SKM-1 (cell line): Measurements from ENCODE around the gene ALG8.
A peak's percentile ranks its signal among the peaks of the same experiment; 100 is the strongest.
"Not testable (repeated sequence)": the region's sequence is repeated elsewhere in the genome, so short reads cannot be mapped to it uniquely, and the experiment has no call there.

Source experiments
- DNase-seq: peaks from one replicate; lab custom pipeline; 2025; ENCODE audit not compliant: unreplicated experiment; lab: John Stamatoyannopoulos, UW

Gene ALG8

GRCh38 chr11:78100676-78101472, 38.6 kb downstream of the ALG8 start:
- DNase-seq: no peak

GRCh38 chr11:78100261-78100660, 39.2 kb downstream of the ALG8 start:
- DNase-seq: no peak

- no peak for DNase-seq
Measured at GRCh38 chr11:78099666-78100065, 39.8 kb downstream of the ALG8 start.

- DNase-seq: no peak
Measured at GRCh38 chr11:78097666-78098385, 41.6 kb downstream of the ALG8 start.

GRCh38 chr11:78094250-78094649, 45.2 kb downstream of the ALG8 start:
- no peak for DNase-seq

- DNase-seq: not testable (repeated sequence)
Measured at GRCh38 chr11:78086521-78087074, 52.8 kb downstream of the ALG8 start.

- no peak for DNase-seq
Measured at GRCh38 chr11:78085972-78086371, 53.5 kb downstream of the ALG8 start.

- DNase-seq: not testable (repeated sequence)
Measured at GRCh38 chr11:78084506-78084905, 54.9 kb downstream of the ALG8 start.

GRCh38 chr11:78083021-78083420, 56.4 kb downstream of the ALG8 start:
- no peak for DNase-seq

GRCh38 chr11:78082146-78082545, 57.3 kb downstream of the ALG8 start:
- DNase-seq: no peak

- no peak for DNase-seq
Measured at GRCh38 chr11:78081583-78081982, 57.8 kb downstream of the ALG8 start.

GRCh38 chr11:78080818-78081495, 58.5 kb downstream of the ALG8 start:
- no peak for DNase-seq

- DNase-seq: no peak
Measured at GRCh38 chr11:78080084-78080817, 59.2 kb downstream of the ALG8 start.

- DNase-seq: peak; percentile 64
Measured at GRCh38 chr11:78079232-78080083, 60.0 kb downstream of the ALG8 start, which contains the start of gene NDUFC2. NDUFC2 (minus strand) TSS chr11:78079862; CDS start chr11:78079744, 118 bp downstream.

GRCh38 chr11:78078218-78079167, 60.9 kb downstream of the ALG8 start:
- no peak for DNase-seq

GRCh38 chr11:78077592-78077991, 61.8 kb downstream of the ALG8 start:
- not testable (repeated sequence) for DNase-seq

- no peak for DNase-seq
Measured at GRCh38 chr11:78076733-78077403, 62.6 kb downstream of the ALG8 start.

GRCh38 chr11:78074756-78075155, 64.7 kb downstream of the ALG8 start:
- DNase-seq: no peak
